Activated CD8-positive, alpha-beta T cell treated with anti-CD3 and anti-CD28 coated beads for 36 hours (primary cell): Measurements from ENCODE around the gene PYCARD. TPM values are rescaled to one million over a fixed set of nuclear protein-coding genes. Genes with fewer than 3 reads are reported as not detected.

ENCODE experiments used
- ATAC-seq: fragments of 200-7000 bp; cut with Tn5 transposase; one replicate; pipeline ENCODE4 v1.10.0; 2021; ENCODE audit warnings: mild to moderate bottlenecking, moderate library complexity
- CTCF ChIA-PET: fragments of 350-600 bp; sonication (Branson Sonifier 250); formaldehyde crosslinking; loops from one replicate; lab custom pipeline; 2021; ENCODE audit warnings: antibody characterized with exemption; lab: Charles Lee
- POLR2A ChIA-PET: fragments of 350-600 bp; sonication (Branson Sonifier 250); formaldehyde crosslinking; loops from one replicate; lab custom pipeline; 2021; ENCODE audit warnings: antibody characterized with exemption; lab: Charles Lee
- DNase-seq: peaks from one replicate; pipeline ENCODE4 v3.0.0-alpha.2; 2020
- H3K27ac Mint-ChIP-seq: one replicate; pipeline ENCODE4 v1.8.0; 2021; ENCODE audit warnings: mild to moderate bottlenecking, mixed read lengths
- H3K27me3 Mint-ChIP-seq: one replicate; pipeline ENCODE4 v1.8.0; 2021; ENCODE audit warnings: mixed read lengths
- H3K36me3 Mint-ChIP-seq: one replicate; pipeline ENCODE4 v1.8.0; 2021; ENCODE audit warnings: low read depth, mixed read lengths
- H3K4me1 Mint-ChIP-seq: one replicate; pipeline ENCODE4 v1.8.0; 2021; ENCODE audit warnings: low read depth, mixed read lengths
- H3K4me3 Mint-ChIP-seq: one replicate; pipeline ENCODE4 v1.8.0; 2021; ENCODE audit warnings: mild to moderate bottlenecking, moderate library complexity, mixed read lengths
- H3K9me3 Mint-ChIP-seq: one replicate; pipeline ENCODE4 v1.8.0; 2021; ENCODE audit warnings: mixed read lengths
- CTCF ChIP-seq: fragments of 200-600 bp; IDR thresholded peaks from one replicate; pipeline ENCODE4 v1.8.0; 2022; ENCODE audit warnings: antibody characterized with exemption, mild to moderate bottlenecking
- intact Hi-C: fragments of 100-400 bp; cut with micrococcal nuclease; formaldehyde crosslinking; loops from one replicate; pipeline ENCODE4 v1.10.0; 2022
- total RNA-seq, 2 experiments: library from RNA; stranded (reverse); gene quantifications; one replicate each; pipeline ENCODE4 v1.2.3, GENCODE V29; 2021

The PYCARD gene
- total RNA-seq, 2 experiments from 2014 or later = 5.9 to 6.1 TPM

GRCh38 chr16:31221357-31222160 lies 19.0 kb upstream of the PYCARD start:
- Mint-ChIP-seq H3K4me3 (no peak overlapping the region), H3K27ac (no peak overlapping the region), H3K36me3 (no peaks in the 10 kb centered on the region), H3K27me3 (peaks cover 21% of the 10 kb centered on the region), H3K4me1 (peaks cover 4% of the 10 kb centered on the region), H3K9me3 (no peaks in the 10 kb centered on the region)
- no peak for TF ChIP-seq CTCF
- ChIA-PET CTCF (no interaction called here), POLR2A (interaction anchor here (1.4 kb wide), 1 partner anchor 14 kb away, joined by 3 read pairs; no protein-coding TSS in a partner anchor)
- intact Hi-C loops = no loop called here
- no peak for ATAC-seq
- no peak for DNase-seq

DNA sequence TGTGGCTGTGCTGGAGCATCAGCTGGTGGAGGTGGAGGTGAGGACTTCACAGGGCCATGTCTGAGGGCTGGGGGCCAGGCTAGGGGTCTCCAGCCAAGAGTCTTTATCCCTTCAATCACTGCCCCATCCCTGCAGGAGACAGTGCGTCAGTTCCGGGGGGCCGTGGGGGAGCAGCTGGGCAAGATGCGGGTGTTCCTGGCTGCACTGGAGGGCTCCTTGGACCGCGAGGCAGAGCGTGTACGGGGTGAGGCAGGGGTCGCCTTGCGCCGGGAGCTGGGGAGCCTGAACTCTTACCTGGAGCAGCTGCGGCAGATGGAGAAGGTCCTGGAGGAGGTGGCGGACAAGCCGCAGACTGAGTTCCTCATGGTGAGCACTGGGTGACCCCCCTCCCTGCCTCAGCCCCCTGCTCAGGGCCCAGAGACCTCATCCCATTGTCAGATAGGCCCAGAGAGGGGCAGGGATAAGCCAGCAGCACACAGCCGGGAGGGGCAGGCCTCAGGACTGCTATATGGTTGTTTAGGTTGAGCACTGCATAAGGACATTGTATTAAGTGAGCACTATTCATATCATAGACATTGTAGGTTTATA lies 16.7 kb upstream of the PYCARD start:
- no peaks in the 10 kb centered on the region for H3K9me3 Mint-ChIP-seq
- no peak overlapping the region for H3K27ac Mint-ChIP-seq
- no peak overlapping the region for H3K4me3 Mint-ChIP-seq
- no peak for DNase-seq
- CTCF ChIA-PET = interaction anchor here (0.7 kb wide), 1 partner anchor 18 kb away, joined by 3 read pairs; no protein-coding TSS in a partner anchor
- POLR2A ChIA-PET = interaction anchor here (1.0 kb wide), 1 partner anchor 22 kb away, joined by 3 read pairs; no protein-coding TSS in a partner anchor
- peaks cover 36% of the 10 kb centered on the region for H3K27me3 Mint-ChIP-seq
- no peak for TF ChIP-seq CTCF
- ATAC-seq = no peak
- intact Hi-C loops = no loop called here
- H3K4me1 Mint-ChIP-seq = peaks cover 16% of the 10 kb centered on the region
- no peaks in the 10 kb centered on the region for H3K36me3 Mint-ChIP-seq

DNA sequence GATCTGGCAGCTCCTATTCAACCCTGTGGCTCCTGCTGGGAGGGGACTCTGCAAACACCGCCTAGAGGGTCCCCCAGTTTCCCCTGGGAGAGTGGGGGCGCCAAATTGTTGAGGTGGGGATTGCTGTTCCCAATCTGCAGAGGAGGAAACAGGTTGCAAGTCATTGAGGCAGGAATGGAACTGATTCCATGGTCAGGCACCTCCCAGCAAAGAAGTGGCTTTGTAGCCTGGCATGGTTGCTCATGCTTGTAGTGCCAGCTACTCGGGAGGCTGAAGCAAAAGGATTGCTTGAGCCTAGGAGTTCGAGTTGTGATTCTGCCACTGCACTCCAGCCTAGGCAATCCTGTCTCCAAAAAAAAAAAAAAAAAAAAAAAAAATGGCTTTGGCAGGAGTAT lies 14.6 kb upstream of the PYCARD start:
- DNase-seq = no peak
- H3K27me3 Mint-ChIP-seq = peaks cover 43% of the 10 kb centered on the region
- TF ChIP-seq CTCF = no peak
- H3K27ac Mint-ChIP-seq = no peak overlapping the region
- intact Hi-C loops = no loop called here
- H3K4me1 Mint-ChIP-seq = peaks cover 16% of the 10 kb centered on the region
- CTCF ChIA-PET = interaction anchor here (1.2 to 2.1 kb wide), 6 partner anchors 9 to 226 kb away, joined by 4 to 10 read pairs (median 6); partner anchors contain the start of gene ZNF843
- POLR2A ChIA-PET = interaction anchor here (0.7 to 4.8 kb wide), 6 partner anchors 11 to 241 kb away, joined by 3 to 48 read pairs (median 4); no protein-coding TSS in a partner anchor
- H3K4me3 Mint-ChIP-seq = peak overlapping the region; percentile 39
- ATAC-seq = no peak
- H3K9me3 Mint-ChIP-seq = no peaks in the 10 kb centered on the region
- no peaks in the 10 kb centered on the region for H3K36me3 Mint-ChIP-seq

- POLR2A ChIA-PET = interaction anchor here (0.7 to 4.8 kb wide), 9 partner anchors 10 to 241 kb away, joined by 3 to 48 read pairs (median 4); partner anchors contain the start of gene PYCARD
- ATAC-seq (peak; percentile 28), DNase-seq (peak; percentile 25)
- H3K27me3 Mint-ChIP-seq = peaks cover 43% of the 10 kb centered on the region
- H3K27ac Mint-ChIP-seq = no peak within 1 kb of the TSS
- peaks cover 21% of the 10 kb centered on the region for H3K4me1 Mint-ChIP-seq
- no peak for TF ChIP-seq CTCF
- intact Hi-C loops = no loop called here
- H3K9me3 Mint-ChIP-seq = no peaks in the 10 kb centered on the region
- H3K4me3 Mint-ChIP-seq = peak within 1 kb of the TSS; percentile 42
- no peaks in the 10 kb centered on the region for H3K36me3 Mint-ChIP-seq
- CTCF ChIA-PET = interaction anchor here (1.1 to 2.1 kb wide), 7 partner anchors 9 to 227 kb away, joined by 3 to 10 read pairs (median 5); partner anchors contain the start of gene ZNF843
Observed at GRCh38 chr16:31216422-31217135, 14.0 kb upstream of the PYCARD start, which contains the start of gene PYDC1. TSS of gene PYDC1 (minus strand) at chr16:31217135. CDS start at chr16:31217028, 107 bp downstream.
